Stimulated activated CD8-positive, alpha-beta memory T cell treated with anti-CD3 and anti-CD28 coated beads, Interleukin-15, amount 100 ng/mL, for 1 hour (primary cell): ENCODE data around the gene EXOC5.

Experiments used
- DNase-seq: peaks from one replicate; pipeline ENCODE4 v3.0.0-alpha.2; 2020; ENCODE audit warnings: low read depth

The EXOC5 gene

DNA sequence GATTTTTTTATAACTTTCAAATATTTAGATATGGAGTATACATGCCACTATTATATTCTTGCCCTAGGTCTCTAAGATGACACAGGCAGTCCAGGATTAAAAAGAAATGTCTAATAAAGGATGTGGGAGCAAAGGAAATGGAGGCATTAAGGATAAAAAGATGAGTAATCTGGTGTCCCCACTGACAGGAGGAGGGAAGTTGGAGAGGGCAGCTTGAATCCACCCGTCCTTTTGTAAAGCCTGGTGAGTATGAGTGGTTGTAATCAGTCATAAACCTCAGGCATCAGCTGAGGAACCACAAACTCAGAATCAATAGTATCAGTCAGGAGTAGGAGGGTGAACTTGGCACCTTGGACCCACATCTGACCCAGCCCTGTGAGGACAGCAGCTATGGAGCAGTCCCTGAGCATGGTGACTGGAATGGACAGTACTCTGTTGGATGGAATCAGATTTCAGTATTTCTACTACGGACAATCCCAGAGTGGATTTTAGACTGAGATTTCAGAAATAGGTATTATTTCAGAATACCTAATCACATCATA, 100.5 kb downstream of the EXOC5 start:
- DNase-seq: no peak

- no peak for DNase-seq
Measured at GRCh38 chr14:57161583-57162234, 107.0 kb downstream of the EXOC5 start.

GRCh38 chr14:57160333-57160732, 108.4 kb downstream of the EXOC5 start:
- DNase-seq: no peak

GRCh38 chr14:57153286-57153685, 115.4 kb downstream of the EXOC5 start:
- no peak for DNase-seq
